HG03095 (cell line): ENCODE results near the gene KSR2.
A peak's percentile ranks its signal among the peaks of the same experiment; 100 is the strongest.

Experiments
- ATAC-seq: cut with Tn5 transposase; IDR thresholded peaks from one replicate; pipeline ENCODE4 v1.9.1; 2021; ENCODE audit warnings: moderate library complexity; ENCODE audit not compliant: unreplicated experiment

Gene KSR2

DNA sequence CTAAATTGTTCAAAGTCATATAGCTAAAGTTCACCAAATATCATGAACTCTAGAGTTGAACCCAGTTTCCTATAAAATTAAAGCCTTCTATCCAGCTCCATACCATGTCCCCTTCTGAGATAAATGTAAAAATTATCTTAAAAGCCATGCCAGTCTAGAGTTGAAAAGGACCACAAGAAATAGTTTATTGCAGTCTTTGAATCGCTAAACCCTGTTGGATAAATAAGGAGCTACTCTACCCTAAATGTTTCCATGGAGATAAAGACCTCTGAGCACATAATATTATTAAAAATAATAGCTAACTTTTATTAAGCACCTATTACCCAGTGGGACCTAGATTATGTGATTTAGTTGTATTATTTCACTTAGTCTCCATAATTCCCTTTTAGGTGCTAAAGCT is 379.8 kb downstream of the KSR2 start:
- ATAC-seq = no peak

DNA sequence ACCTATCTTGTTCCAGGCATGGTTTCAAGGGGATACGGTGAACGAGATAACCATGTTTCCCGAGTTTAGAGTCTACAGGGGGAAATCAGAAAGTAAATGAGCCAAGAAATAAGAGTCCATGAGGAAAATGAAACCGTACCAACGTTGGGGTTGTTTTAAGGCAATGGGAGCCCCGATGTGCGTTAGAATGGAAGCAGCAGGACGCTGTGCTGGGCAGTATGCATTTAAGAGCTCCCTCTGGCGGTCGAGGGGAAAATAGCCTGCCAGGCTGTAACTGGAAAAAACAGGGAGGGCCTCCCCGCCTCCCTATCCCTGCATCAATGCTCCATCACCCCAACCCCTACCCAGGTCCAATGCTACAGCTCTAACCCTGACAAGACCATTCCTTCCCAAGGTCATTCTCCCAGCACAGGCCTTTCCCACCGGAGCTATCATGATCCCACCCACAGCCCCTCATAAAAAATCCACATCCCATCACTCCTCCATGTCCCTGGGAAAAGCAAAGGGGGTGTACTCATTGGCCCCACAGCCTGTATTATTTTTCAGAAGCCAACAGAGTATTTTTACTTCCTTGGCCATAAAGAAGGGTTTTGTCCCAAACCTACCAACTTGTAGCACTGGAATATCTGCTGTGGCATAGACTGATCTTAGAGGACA is 381.0 kb downstream of the KSR2 start:
- no peak for ATAC-seq

DNA sequence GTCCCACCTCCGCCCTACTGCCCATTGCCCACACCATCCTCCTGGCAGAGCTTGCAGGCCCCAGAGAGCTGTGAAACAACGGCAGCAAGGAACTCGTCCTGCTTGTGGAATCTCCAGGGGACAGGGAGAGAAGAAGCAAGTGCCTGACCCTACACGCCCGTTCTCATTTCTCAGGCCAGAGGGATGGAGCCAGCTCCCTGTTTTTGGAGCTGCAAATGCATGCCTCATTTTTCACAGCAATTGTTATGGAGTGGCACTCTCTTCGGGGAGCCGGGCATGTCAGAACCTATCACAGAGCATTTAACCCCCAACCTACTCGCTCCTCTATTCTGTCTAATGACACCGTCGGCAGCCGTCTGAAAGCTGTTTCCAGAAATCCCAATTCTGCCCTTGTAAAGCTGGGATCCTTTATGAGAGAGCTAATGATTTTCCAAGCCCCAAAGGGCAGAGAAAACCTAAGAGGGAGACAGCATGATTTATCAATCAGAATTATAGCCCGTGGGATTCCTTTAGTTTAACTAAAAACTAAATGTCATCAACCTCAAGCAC is 385.0 kb downstream of the KSR2 start:
- ATAC-seq = no peak

DNA sequence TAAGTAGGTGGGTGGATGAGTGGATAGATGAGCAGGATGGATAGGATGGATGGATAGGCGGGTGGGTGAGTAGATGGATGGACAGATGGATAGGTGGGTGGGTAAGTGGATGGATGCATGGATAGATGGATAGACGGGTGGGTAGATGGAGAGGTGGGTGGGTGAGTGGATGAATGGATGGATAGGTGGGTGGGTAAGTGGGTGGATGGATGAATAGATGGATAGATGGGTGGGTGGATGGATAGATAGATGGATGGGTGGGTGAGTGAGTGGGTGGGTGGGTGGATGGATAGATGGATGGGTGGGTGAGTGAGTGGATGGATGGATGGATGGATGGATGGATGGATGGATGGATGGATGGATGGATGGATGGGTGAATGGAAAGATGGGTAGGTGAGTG is 385.7 kb downstream of the KSR2 start:
- no peak for ATAC-seq

DNA sequence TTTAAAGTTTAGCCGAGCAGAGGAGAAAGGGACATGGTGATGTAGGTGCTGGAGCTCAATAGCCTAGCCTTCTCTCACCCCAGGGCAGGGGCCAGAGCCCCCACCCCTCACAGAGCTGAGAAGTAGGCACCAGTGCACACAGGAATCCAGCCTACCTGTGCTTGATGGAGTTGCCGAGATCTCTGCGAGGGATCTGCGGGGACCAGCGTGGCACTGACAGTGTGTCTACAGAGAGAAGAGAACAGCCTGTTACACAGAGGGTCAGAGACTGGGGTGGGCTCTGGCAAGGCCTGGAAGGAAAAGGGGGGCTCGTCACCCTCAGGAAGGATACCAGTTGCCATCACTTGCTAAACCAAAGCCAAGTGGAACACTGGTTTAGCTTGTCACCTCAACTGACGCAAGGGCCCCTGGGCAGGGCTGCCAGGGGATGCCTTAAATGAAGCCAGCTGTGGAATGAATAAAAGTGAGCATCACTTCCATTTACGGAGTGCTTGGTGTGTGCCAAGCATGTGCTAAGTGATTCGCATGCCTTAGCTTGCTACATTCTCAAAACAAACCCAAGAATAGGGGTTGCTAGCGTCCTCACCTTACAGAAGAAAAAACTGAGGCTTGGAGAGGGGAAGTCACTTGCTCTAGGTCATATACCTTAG is 386.5 kb downstream of the KSR2 start:
- ATAC-seq = no peak

DNA sequence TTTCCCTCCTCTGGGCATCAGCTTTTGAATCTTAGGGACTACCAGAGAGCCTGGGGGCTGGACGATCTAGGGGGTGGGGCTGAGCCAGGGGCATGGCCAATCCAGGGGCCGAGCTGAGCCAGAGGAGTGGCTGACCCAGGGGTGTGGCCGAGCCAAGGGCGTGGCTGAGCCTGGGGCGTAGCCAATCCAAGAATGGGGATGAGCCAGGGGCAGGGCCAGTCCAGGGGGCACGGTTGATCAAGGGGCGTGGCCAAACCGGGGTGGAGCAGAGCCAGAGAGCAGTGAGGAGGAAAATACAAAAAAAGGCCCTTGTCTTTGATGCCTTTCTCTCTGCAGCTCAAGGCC is 388.1 kb downstream of the KSR2 start:
- no peak for ATAC-seq

DNA sequence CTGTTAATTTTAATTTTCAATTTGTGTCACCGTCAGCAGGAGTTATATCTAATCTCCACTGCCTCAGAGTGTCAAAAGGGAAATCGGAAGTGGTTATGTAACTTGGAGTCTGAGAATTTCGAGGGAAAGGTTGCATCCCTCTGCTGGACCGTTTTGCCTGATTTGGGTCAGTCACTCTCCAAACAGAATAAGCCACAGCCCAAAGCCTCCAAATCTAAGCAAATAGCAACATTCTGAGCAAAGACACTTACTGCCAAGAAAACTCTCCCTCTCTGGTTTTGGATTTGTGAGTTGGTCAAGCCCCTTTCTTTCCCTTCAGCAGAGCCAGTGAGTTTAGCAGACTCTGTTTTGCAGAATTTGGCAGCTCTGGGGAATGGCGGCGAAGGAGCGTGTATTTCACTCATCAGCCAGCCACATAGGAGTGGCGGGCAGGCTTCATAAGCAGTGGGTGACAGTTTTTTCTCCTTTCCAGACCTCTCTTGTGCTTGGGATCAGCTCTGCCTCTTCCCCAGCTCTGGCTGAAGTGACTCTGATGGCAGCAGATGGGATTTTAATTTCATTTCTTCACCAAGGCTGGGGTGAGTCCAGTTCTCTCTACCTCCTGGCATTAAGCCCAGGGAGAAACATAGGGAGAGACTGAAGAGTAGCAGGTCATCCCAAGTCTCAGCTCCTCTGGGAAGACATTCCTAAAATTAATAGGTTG is 388.6 kb downstream of the KSR2 start:
- ATAC-seq = no peak

DNA sequence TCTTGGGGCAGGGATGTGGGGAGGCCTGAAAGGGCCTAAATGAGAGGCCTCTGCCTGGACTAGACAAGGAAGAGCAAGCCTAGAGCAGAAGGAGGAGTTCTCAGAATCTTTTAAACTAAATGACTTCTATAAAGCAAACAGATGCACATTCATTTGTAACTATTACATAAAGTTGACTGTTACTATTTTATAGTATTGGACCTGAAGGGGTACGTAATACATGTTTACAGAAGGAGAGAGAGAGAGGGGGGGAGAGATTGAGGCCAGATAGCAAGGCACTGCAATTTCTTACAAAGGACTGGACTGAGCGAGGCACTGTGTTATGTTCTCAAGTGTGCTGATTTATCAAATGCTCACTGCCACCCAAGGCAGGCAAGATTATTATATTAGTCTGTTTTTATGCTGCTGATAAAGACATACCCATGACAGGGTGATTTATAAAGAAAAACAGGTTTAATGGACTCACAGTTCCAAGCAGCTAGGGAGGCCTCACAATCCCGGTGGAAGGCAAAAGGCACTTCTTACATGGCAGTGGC is 391.6 kb downstream of the KSR2 start:
- no peak for ATAC-seq

DNA sequence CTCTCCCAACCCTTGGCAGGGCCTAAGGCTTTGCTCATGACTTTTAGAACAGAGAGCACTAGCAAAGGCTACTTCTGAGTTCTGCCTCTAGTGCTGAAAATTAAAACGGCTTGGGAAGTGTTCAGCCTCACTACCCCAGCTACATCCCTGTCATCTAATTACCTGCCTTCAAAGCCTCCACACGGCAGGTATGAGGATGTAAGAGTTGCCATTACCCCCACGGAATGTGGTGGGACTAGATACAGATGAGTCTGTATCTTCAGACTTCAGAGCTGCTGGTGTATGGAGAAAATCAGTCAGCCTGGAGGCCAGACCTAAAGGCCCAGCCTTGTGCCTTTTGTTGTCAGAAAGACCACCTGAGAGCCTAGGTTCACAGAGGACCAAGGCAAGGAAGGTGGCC is 392.7 kb downstream of the KSR2 start:
- ATAC-seq = no peak

DNA sequence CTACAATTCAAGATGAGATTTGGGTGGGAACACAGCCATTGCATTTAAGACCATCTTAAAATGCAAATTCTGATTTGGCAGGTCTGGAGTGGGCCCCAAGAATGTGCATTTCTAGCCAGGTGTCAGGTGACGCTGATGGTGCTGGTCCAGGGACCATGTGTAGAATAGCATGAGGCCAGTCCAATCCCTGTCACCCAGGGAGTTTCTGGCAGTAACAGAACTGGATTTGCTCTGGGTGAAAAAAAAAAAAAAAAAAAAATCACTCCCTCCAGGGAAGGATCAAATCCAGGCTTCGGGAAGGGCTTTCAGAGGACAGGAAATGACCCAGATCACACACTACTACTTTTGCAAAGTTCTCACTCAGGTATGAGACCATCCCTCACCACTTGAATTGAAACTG is 394.1 kb downstream of the KSR2 start:
- no peak for ATAC-seq

DNA sequence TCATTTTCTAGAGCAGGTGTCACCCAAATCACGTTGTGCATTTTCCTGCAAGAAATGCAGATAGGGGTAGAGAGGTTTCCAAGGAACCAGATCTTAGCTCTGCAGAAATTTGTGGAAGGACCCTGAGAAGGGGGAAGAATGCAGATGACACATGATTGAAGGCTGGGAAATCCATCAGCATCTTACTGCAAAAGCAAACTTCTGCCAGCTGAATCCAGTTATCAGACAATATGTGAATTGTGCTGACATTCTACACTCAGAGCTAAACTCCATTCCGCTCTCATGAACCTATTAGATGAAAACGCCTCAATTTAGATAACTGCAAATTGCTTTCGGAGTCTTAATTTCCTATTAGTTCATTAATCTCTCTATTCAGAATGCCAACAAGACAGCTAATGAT is 396.0 kb downstream of the KSR2 start:
- ATAC-seq = no peak

DNA sequence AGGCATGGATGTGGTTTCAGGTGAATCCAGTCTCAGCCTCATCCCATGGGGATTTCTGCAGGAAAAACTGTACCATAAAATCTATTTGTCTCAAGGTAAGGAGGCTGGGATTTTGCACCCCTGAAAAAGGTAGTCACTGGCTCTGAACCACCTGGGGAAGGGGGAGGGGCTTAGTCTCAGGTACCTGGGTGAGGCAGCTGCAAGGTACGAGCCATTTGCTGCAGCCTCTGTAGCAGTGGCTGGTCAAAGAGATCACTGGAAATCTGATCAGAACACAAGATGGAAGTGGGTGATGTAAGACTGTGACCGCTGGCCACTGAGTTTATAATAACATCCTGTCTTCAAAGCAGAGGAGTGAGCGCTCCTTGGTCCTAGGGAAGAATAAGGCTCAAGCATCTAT is 397.5 kb downstream of the KSR2 start:
- ATAC-seq = no peak

DNA sequence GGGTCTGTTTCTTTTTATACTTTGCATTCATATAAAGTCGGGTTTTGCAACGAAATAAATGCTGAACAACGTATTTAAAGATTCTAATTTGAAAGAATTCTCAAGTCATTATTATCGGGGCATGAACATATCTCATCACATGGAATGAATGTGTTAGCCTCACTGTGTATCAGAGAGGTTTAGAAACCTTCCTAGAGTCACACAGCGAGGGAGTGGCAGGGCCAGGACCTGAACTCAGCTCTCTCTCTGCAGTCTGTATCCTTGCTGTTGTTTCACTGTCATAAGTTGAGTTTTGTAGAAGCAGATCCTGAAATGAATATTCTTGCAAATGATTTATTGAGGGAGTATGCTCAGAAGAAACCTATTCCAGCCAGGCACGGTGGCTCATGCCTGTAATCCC is 398.2 kb downstream of the KSR2 start:
- ATAC-seq = no peak

DNA sequence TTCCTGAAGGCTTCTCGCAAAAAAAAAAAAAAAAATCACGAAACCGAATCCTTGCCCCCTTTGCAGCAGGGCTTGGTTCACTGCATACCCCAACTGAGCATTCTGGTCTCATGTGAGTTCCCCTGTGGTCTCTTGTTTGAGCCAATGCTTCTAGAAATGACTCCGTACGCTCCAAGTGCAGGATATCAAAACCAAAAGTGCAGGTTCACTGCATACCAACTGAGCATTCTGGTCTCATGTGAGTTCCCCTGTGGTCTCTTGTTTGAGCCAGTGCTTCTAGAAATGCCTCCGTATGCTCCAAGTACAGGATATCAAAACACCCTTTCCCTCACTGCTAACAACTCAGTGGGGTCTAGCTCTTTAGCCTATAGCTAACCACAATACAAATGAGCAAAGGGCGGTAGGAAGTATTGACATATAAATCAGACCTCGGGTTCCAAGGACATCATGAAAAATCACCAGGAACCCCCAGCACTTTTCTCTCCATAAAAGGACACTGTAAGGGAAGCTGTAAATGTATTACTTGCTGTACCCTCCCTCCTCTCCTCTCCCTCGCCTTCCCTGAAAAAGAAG is 401.1 kb downstream of the KSR2 start:
- peak; percentile 55 for ATAC-seq

DNA sequence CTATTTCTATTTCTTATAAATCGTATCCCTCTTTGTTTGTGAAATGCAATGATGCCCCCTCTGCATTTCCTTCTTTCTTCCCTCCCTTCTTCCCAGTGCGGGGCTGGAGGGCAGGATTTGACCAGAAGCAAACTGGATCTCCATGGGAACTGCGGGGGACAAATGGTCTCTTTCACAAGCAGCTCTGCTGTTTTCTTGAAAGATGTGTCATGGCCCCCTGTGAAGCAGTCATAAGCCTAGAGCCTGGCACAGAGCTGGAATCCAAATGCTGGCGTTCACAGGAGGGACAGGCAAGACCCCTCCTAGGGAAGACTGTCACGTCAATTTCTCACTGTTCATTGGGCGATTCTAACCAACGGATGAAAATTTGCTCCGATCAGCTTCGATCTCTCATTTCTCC is 403.9 kb downstream of the KSR2 start:
- ATAC-seq = no peak

DNA sequence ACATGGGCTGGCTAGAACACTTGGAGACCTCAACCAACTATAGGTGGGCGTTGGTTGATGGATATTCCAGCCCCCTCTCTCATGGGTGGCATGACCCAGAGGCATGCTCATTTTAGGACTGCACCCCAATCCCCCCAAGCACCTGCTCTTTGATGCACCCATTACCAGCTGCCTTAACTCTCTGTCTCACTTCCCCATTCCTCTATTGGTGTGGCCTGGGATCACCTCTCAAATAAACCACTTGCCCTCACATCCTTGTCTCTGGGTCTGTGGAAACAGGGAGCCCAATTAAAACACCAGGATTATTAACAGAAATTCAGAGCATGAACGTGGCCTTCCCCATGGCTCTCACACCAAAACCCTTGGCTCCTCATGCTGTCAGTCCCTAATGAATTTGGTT is 405.1 kb downstream of the KSR2 start:
- no peak for ATAC-seq

DNA sequence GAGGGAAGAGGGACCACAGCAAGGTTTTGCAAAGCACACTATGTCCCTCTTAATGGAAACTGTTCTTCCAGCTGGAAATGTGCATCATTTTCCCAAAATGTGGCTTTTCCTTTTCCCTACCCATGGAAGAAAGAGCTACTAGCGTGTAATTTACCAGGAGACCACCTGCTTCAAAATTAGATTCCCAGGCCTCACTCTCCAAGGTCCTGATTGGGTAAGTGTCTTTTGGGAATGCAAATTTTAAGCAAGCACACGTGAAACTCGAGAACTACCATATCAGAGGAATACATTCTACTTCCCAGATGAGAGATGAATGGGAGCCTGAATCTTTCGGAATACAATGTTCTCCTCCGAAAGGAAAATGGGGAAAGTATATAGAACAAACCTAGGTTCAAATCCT is 405.8 kb downstream of the KSR2 start:
- no peak for ATAC-seq

DNA sequence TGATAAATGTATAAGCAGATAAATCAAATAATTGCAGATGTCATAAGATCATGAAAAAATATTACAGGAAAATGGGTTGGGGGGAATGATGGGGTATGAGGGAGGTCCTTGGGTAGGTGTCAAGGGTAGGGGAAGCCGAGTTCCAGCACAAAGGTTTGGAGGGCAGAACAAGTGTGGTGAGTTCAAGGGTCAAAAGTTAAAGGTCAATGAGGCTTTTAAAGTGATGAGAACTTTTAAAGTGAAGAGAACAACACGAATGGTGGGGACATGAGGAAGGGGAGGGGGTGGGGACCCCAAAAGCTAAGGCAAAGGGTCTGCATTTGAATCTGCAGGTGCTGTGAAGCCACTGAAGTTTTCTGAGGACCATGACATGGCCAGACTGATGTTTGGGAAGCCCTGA is 406.8 kb downstream of the KSR2 start:
- no peak for ATAC-seq

DNA sequence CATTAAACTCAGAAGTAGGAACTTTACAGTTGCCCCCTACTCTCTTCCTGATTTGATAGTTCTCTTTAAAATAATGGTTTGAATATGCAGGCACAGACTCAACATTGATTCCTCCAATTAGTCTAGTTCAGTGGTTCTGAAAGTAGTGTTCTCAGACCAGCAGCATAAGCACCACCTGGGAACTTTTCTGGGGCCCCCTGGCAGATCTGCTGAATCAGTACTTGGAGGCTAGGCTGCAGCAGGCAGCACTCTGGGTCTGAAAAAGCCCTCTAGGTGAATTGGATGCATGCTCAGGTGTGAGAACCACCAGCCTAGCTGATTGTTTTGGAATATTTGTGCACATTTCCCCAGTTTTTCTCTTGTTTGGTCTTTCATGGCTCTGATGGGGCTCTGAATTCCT is 408.8 kb downstream of the KSR2 start:
- no peak for ATAC-seq

DNA sequence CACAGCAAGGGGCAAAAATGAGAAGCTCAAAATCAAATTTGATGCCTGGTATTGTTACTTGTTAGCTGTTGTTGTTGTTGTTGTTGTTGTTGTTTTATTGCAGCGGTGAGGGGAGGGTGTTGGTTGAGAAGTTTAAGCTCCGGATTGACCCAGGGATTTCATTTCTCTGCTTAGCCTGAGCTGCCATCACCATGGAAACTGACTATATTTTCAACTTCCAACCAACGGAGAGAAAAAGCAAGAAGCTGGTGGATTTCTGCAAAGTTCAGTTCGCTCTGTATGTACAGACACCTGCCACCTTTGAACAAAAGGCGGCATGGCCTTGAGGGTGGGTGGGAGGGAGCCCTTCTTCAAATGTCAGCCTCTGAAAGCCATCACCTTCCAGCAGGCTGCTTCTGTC is 412.9 kb downstream of the KSR2 start:
- ATAC-seq = no peak

DNA sequence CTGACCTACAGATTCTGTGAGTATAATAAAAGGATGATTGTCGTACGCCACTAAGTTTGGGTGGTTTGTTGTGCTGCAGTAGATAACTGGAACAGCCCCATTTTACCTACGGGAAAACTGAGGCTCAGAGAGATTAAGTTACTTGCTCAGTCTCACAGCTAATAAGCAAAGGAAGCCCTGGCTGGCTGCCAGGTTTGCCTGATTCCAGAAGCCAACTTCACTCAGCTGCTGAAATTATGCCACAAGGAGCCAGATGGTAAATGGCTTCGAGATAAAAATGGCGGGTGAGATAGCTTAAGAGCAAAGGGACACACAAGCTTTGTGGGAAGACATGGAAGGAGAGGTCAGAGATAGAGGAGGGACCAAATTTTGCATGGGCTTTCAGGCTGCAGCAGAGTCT is 415.8 kb downstream of the KSR2 start:
- no peak for ATAC-seq

DNA sequence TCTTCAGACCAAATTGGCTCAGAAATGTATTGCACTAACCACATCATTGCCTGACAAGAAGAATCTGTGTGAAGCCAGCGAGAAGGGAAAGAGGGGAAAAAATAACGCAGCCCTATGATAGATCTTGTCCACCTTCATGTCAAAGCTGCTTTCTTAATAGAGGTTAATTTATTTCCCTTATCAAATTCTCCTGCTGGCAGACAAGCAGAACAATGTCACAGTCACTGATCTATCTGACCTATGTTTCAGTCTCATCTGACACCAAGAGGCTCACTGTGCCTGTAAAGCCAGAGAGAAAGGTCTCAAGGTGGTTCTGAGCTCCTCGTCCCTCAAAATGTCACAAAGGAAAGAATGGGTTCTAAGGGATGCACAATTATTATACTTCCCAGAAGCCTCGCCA is 417.1 kb downstream of the KSR2 start:
- ATAC-seq = no peak
